MM.1S (cell line): ENCODE results near the gene CFAP20.

Source experiments
- DNase-seq: peaks from one replicate; pipeline ENCODE4 v3.0.0-alpha.2; 2015
- H2AFZ ChIP-seq: fragments of 300-600 bp; sonication (generic); 2 replicates; pipeline ENCODE4 v1.6.0; 2016; ENCODE audit warnings: antibody characterized with exemption, low read length
- H3F3A ChIP-seq: fragments of 300-600 bp; sonication (generic); 2 replicates; pipeline ENCODE4 v1.6.1; 2016; ENCODE audit warnings: mild to moderate bottlenecking, antibody characterized with exemption, low read length, moderate library complexity, mixed read lengths; ENCODE audit not compliant: insufficient read depth
- H3K27ac ChIP-seq: fragments of 300-600 bp; sonication (generic); 2 replicates; pipeline ENCODE4 v1.5.1; 2016; ENCODE audit warnings: mild to moderate bottlenecking, low read length
- H3K27me3 ChIP-seq: fragments of 300-600 bp; sonication (generic); replicated peaks from 2 replicates; pipeline ENCODE4 v1.6.0; 2016; ENCODE audit warnings: low read length; ENCODE audit not compliant: insufficient read depth
- H3K36me3 ChIP-seq: fragments of 300-600 bp; sonication (generic); replicated peaks from 2 replicates; pipeline ENCODE4 v1.6.1; 2016; ENCODE audit warnings: mild to moderate bottlenecking, low read length, mixed read lengths; ENCODE audit not compliant: insufficient read depth
- H3K4me1 ChIP-seq: fragments of 300-600 bp; sonication (generic); 2 replicates; pipeline ENCODE4 v1.6.1; 2016; ENCODE audit warnings: low read length, mixed read lengths
- H3K4me2 ChIP-seq: fragments of 300-600 bp; sonication (generic); 2 replicates; pipeline ENCODE4 v1.6.0; 2016; ENCODE audit warnings: low read depth, low read length
- H3K4me3 ChIP-seq: fragments of 300-600 bp; sonication (generic); 2 replicates; pipeline ENCODE4 v1.5.1; 2016; ENCODE audit warnings: low read length, mixed read lengths
- H3K79me2 ChIP-seq: fragments of 300-600 bp; sonication (generic); 2 replicates; pipeline ENCODE4 v1.6.1; 2016; ENCODE audit warnings: mixed run types, low read length, mixed read lengths
- H3K9ac ChIP-seq: fragments of 300-600 bp; sonication (generic); 2 replicates; pipeline ENCODE4 v1.6.1; 2016; ENCODE audit warnings: low read length, mixed read lengths
- H3K9me2 ChIP-seq: fragments of 300-600 bp; sonication (generic); replicated peaks from 2 replicates; pipeline ENCODE4 v1.6.1; 2016; ENCODE audit warnings: mild to moderate bottlenecking, low read length, mixed read lengths; ENCODE audit not compliant: insufficient read depth
- H3K9me3 ChIP-seq: fragments of 300-600 bp; sonication (generic); replicated peaks from 2 replicates; pipeline ENCODE4 v1.6.1; 2016; ENCODE audit warnings: mild to moderate bottlenecking, low read length, mixed read lengths; ENCODE audit not compliant: insufficient read depth
- H4K20me1 ChIP-seq: fragments of 300-600 bp; sonication (generic); 2 replicates; pipeline ENCODE4 v1.6.1; 2016; ENCODE audit warnings: mild to moderate bottlenecking, low read length, moderate library complexity, mixed read lengths; ENCODE audit not compliant: insufficient read depth
- CTCF ChIP-seq: fragments of 300-600 bp; sonication (generic); IDR thresholded peaks from 2 replicates; pipeline ENCODE4 v1.5.1; 2016; ENCODE audit warnings: antibody characterized with exemption, low read length, mixed read lengths
- EZH2 ChIP-seq: fragments of 300-600 bp; sonication (generic); optimal IDR thresholded peaks from 2 replicates; pipeline ENCODE3; 2017; ENCODE audit warnings: low read depth, mild to moderate bottlenecking, antibody characterized with exemption, low read length, mixed read lengths
- EZH2phosphoT487 ChIP-seq: fragments of 300-600 bp; sonication (generic); IDR thresholded peaks from 2 replicates; pipeline ENCODE4 v1.6.1; 2018; ENCODE audit warnings: antibody characterized with exemption, low read length

Gene CFAP20

GRCh38 chr16:58128711-58129096 lies 477 bp downstream of the CFAP20 start:
- TF ChIP-seq EZH2: no peak
- no peak for TF ChIP-seq CTCF
- no peak for TF ChIP-seq EZH2phosphoT487
- Histone ChIP-seq H3K4me1 (peaks cover 19% of the 10 kb centered on the region; the same call in 1 of the 2 replicates), H2AFZ (peak overlapping the region; percentile 79), H4K20me1 (peaks cover 8% of the 10 kb centered on the region; the same call in 1 of the 2 replicates), H3K27me3 (no peaks in the 10 kb centered on the region), H3K9me2 (no peaks in the 10 kb centered on the region), H3F3A (peaks cover 18% of the 10 kb centered on the region), H3K27ac (peak overlapping the region; percentile 94), H3K4me3 (peak overlapping the region; percentile 96), H3K4me2 (peak overlapping the region; percentile 89), H3K36me3 (no peaks in the 10 kb centered on the region), H3K9me3 (no peaks in the 10 kb centered on the region), H3K79me2 (peaks cover 53% of the 10 kb centered on the region), H3K9ac (peak overlapping the region; percentile 94)
- peak; percentile 44 for DNase-seq

- TF ChIP-seq CTCF (no peak), EZH2 (no peak), EZH2phosphoT487 (no peak)
- H3K4me3 ChIP-seq: peak overlapping the region; percentile 96
- H4K20me1 ChIP-seq: peaks cover 8% of the 10 kb centered on the region; the same call in 1 of the 2 replicates
- no peaks in the 10 kb centered on the region for H3K9me3 ChIP-seq
- no peaks in the 10 kb centered on the region for H3K9me2 ChIP-seq
- peaks cover 18% of the 10 kb centered on the region for H3F3A ChIP-seq
- H3K27me3 ChIP-seq: no peaks in the 10 kb centered on the region
- DNase-seq: peak; percentile 9
- H3K4me1 ChIP-seq: peaks cover 19% of the 10 kb centered on the region; the same call in 1 of the 2 replicates
- peaks cover 57% of the 10 kb centered on the region for H3K79me2 ChIP-seq
- H3K36me3 ChIP-seq: no peaks in the 10 kb centered on the region
- peak overlapping the region; percentile 94 for H3K9ac ChIP-seq
- peak overlapping the region; percentile 94; the same call in 1 of the 2 replicates for H3K27ac ChIP-seq
- peak overlapping the region; percentile 89 for H3K4me2 ChIP-seq
- no peak overlapping the region for H2AFZ ChIP-seq
These were observed 975 bp downstream of the CFAP20 start for GRCh38 chr16:58128181-58128631.

- Histone ChIP-seq H3K79me2 (peaks cover 59% of the 10 kb centered on the region), H3F3A (peaks cover 19% of the 10 kb centered on the region), H3K4me2 (peak overlapping the region; percentile 89), H3K27me3 (no peaks in the 10 kb centered on the region), H3K9me2 (no peaks in the 10 kb centered on the region), H3K27ac (peak overlapping the region; percentile 31; the same call in 1 of the 2 replicates), H3K4me3 (peak overlapping the region; percentile 96), H3K36me3 (no peaks in the 10 kb centered on the region), H2AFZ (no peak overlapping the region), H3K9ac (peak overlapping the region; percentile 94; the same call in 1 of the 2 replicates), H3K4me1 (peaks cover 19% of the 10 kb centered on the region; the same call in 1 of the 2 replicates), H4K20me1 (peaks cover 8% of the 10 kb centered on the region; the same call in 1 of the 2 replicates), H3K9me3 (no peaks in the 10 kb centered on the region)
- DNase-seq: no peak
- TF ChIP-seq EZH2phosphoT487 (no peak), CTCF (peak; percentile 16; the same call in 1 of the 2 replicates)
These were observed 1.5 kb downstream of the CFAP20 start for GRCh38 chr16:58127634-58128033.
